GM12878 (cell line): Measurements from ENCODE around the gene RNF115. TPM values are rescaled to one million over a fixed set of nuclear protein-coding genes. Genes with fewer than 3 reads are reported as not detected.
A peak's percentile ranks its signal among the peaks of the same experiment; 100 is the strongest.

Experiments used
- ATAC-seq: fragments of 200-7000 bp; cut with Tn5 transposase; 3 replicates; pipeline ENCODE4 v1.9.1; 2020; ENCODE audit warnings: mild to moderate bottlenecking, moderate library complexity
- BruUV-seq: library from RNA; stranded (reverse); fragments of 400-500 nt; replicated peaks from 2 replicates; lab custom pipeline; 2021; lab: Mats Ljungman, UMichigan
- CTCF ChIA-PET: fragments of 300-600 bp; sonication (Branson Sonifier 250); formaldehyde crosslinking; extraction: SDS; loops from one replicate; lab custom pipeline; 2021; ENCODE audit warnings: inconsistent platforms; lab: Yijun Ruan, JAX
- POLR2A ChIA-PET: fragments of 350-600 bp; formaldehyde crosslinking; extraction: SDS; loops from one replicate; lab custom pipeline; 2021; ENCODE audit warnings: inconsistent platforms; lab: Charles Lee
- RAD21 ChIA-PET: fragments of 300-600 bp; sonication (Branson Sonifier 250); formaldehyde crosslinking; loops from one replicate; lab custom pipeline; 2023; ENCODE audit warnings: antibody characterized with exemption; ENCODE audit not compliant: unreplicated experiment; lab: Charles Lee
- SMC1A ChIA-PET: fragments of 300-600 bp; sonication (Branson Sonifier 250); formaldehyde crosslinking; loops from one replicate; lab custom pipeline; 2023; ENCODE audit not compliant: unreplicated experiment, uncharacterized antibody; lab: Charles Lee
- DNase-seq: peaks from one replicate; pipeline ENCODE4 v3.0.0-alpha.2; 2011; ENCODE audit warnings: low read depth, low spot score
- FAIRE-seq: peaks from 3 replicates; lab custom pipeline; 2011; peaks lifted over from hg19 to GRCh38; lab: Jason Lieb, UNC
- H2AFZ ChIP-seq: 2 replicates; pipeline ENCODE4 v1.6.0; 2011; ENCODE audit warnings: low read depth, low read length, control low read depth; ENCODE audit not compliant: control insufficient read depth
- H3K27ac ChIP-seq: 2 replicates; pipeline ENCODE4 v1.5.1; 2011; ENCODE audit warnings: control low read depth; ENCODE audit not compliant: control insufficient read depth, insufficient read depth
- H3K27me3 ChIP-seq, 2 experiments: replicated peaks in 1 of 2; 2 replicates each; pipeline versions ENCODE4 v1.6.0 to v1.6.1; 2011; ENCODE audit warnings: low read length in 1 of 2; ENCODE audit not compliant: control insufficient read depth in 2 of 2, insufficient read depth in 2 of 2
- H3K36me3 ChIP-seq, 2 experiments: 2 replicates each; pipeline ENCODE4 v1.5.1; 2011; ENCODE audit warnings: low read length in 1 of 2; ENCODE audit not compliant: control insufficient read depth in 2 of 2, insufficient read depth in 2 of 2
- H3K4me1 ChIP-seq: 2 replicates; pipeline ENCODE4 v1.6.1; 2011; ENCODE audit warnings: mild to moderate bottlenecking, low read length, moderate library complexity, mixed read lengths; ENCODE audit not compliant: control insufficient read depth, insufficient read depth
- H3K4me2 ChIP-seq: 2 replicates; pipeline ENCODE4 v1.6.0; 2011; ENCODE audit warnings: control low read depth; ENCODE audit not compliant: control insufficient read depth, insufficient read depth
- H3K4me3 ChIP-seq: fragments of 200-600 bp; sonication (generic); 2 replicates; pipeline ENCODE4 v1.5.1; 2016
- H3K79me2 ChIP-seq: 2 replicates; pipeline ENCODE4 v1.6.0; 2011; ENCODE audit warnings: low read length; ENCODE audit not compliant: control insufficient read depth, insufficient read depth
- H3K9ac ChIP-seq: 2 replicates; pipeline ENCODE4 v1.8.0; 2011; ENCODE audit warnings: low read length, control low read depth, mixed read lengths; ENCODE audit not compliant: control insufficient read depth, insufficient read depth
- H3K9me3 ChIP-seq: replicated peaks from 3 replicates; pipeline ENCODE4 v1.5.1; 2011; ENCODE audit warnings: mild to moderate bottlenecking, low read length; ENCODE audit not compliant: control insufficient read depth, insufficient read depth
- H4K20me1 ChIP-seq: 2 replicates; pipeline ENCODE4 v1.6.0; 2011; ENCODE audit not compliant: control insufficient read depth, insufficient read depth
- CTCF ChIP-seq, 3 experiments: IDR thresholded peaks in 2 of 3; conservative IDR thresholded peaks in 1 of 3; 2 replicates each; pipeline ENCODE4 v1.5.1; 2011; ENCODE audit warnings: low read depth in 3 of 3, low read length in 3 of 3, mild to moderate bottlenecking in 3 of 3, control low read depth in 2 of 3, moderate library complexity in 2 of 3, inconsistent platforms in 1 of 3, mixed read lengths in 1 of 3; ENCODE audit not compliant: control insufficient read depth in 2 of 3, insufficient read depth in 1 of 3; ENCODE audit errors: extremely low read depth in 1 of 3
- KLF5 ChIP-seq: fragments of 450-650 bp; IDR thresholded peaks from 2 replicates; pipeline ENCODE4 v1.6.1; 2014; ENCODE audit warnings: mild to moderate bottlenecking; ENCODE audit not compliant: partially characterized antibody
- WGBS: methylation state at CpG from one replicate; pipeline ENCODE4 v1.1.6; 2016; ENCODE audit warnings: low lambda C conversion rate; ENCODE audit not compliant: insufficient replicate concordance, insufficient coverage; ENCODE audit errors: missing lambda C conversion rate; 5-methylcytosine and 5-hydroxymethylcytosine counted together
- in situ Hi-C: fragments of 300-500 bp; cut with MboI; formaldehyde crosslinking; loops from 9 replicates; pipeline ENCODE4 v1.14.3; 2018; ENCODE audit warnings: mixed read lengths
- intact Hi-C: fragments of 100-400 bp; cut with micrococcal nuclease; formaldehyde crosslinking; loops from one replicate; pipeline ENCODE4 v1.14.2; 2022; ENCODE audit not compliant: unreplicated experiment
- polyA plus RNA-seq, 11 experiments: library from polyadenylated mRNA; depleted of rRNA in 4 of 11; unstranded in 6 of 11; stranded (reverse) in 5 of 11; fragments of >200 nt; fragmentation: Nextera tagmentation in 4 of 11; fragmentation: Illumina TruSeq in 1 of 11; extraction: Ambion mirVana in 4 of 11; extraction: Trizol in 1 of 11; gene quantifications; 1 replicate in 1 of 11; 2 replicates in 10 of 11; pipeline versions ENCODE4 v1.2.1 to v1.2.3, GENCODE V29; 2011 to 2016; ENCODE audit warnings: inconsistent platforms in 2 of 11, missing spikeins in 2 of 11, low read depth in 1 of 11
- total RNA-seq, 4 experiments: library from RNA; depleted of rRNA in 3 of 4; stranded (reverse); fragments of >200 nt in 3 of 4; fragmentation: Illumina TruSeq in 1 of 4; extraction: Trizol in 1 of 4; gene quantifications; 2 replicates each; pipeline versions ENCODE4 v1.2.1 to v1.2.3, GENCODE V29; 2013 to 2021

The RNF115 gene
- total and polyA plus RNA-seq, 10 of the 15 experiments (the other 5 are each of a cell fraction or from before 2014, with no cell fraction given): 3.4 to 22.0 (median 12.9) TPM

- intact Hi-C loops: no loop called here
- FAIRE-seq: no peak
- RAD21 ChIA-PET: interaction anchor here (4.7 kb wide), 1 partner anchor 9 kb away, joined by 69 read pairs; the partner anchor contains the start of gene NUDT17
Measured at GRCh38 chr1:145855426-145855948, 31.6 kb upstream of the RNF115 start.

More at GRCh38 chr1:145855426-145855948, 31.6 kb upstream of the RNF115 start:
- Histone ChIP-seq H3K9me3 (no peaks in the 10 kb centered on the region), H3K27me3 (no peaks in the 10 kb centered on the region), H3K4me3 (no peak overlapping the region), H3K9ac (no peak overlapping the region), H3K79me2 (no peaks in the 10 kb centered on the region), H3K4me2 (no peak overlapping the region), H3K27ac (no peak overlapping the region), H4K20me1 (no peaks in the 10 kb centered on the region), H2AFZ (no peak overlapping the region), H3K36me3 (peaks cover 4 to 12% of the 10 kb centered on the region in 2 experiments; a peak in 3 of 4 replicates), H3K4me1 (no peaks in the 10 kb centered on the region)
- SMC1A ChIA-PET: no interaction called here
- POLR2A ChIA-PET: interaction anchor here (0.5 kb wide), 1 partner anchor 114 kb away, joined by 6 read pairs; no protein-coding TSS in a partner anchor
- WGBS: 89% methylated on average over 7 of the region's 7 CpGs
- in situ Hi-C loops: loop anchor here (5.0 kb wide), 1 partner anchor 62 kb away; the partner anchor contains the start of gene PEX11B
- CTCF ChIA-PET: interaction anchor here (0.9 to 8.0 kb wide), 3 partner anchors 9 to 56 kb away, joined by 3 to 172 read pairs (median 3); partner anchors contain the start of gene NUDT17
- ATAC-seq (no peak), DNase-seq (no peak)
- peak in 1 of 3 experiments; percentile 25; a peak in 1 of 6 replicates for TF ChIP-seq CTCF (IDR thresholded peaks at IDR 0.05 in 2 of 3, conservative IDR thresholded peaks at IDR 0.05 in 1 of 3; ENCODE audit: control insufficient read depth in 2 of 3, extremely low read depth in 1 of 3, insufficient read depth in 1 of 3, low read depth in 3 of 3, low read length in 3 of 3)
- no peak for TF ChIP-seq KLF5
- BruUV-seq: no TSS peak
